ENCODE data around the gene SEZ6L2.

- TF ChIP-seq EZH2 (IDR thresholded peaks at IDR 0.05; ENCODE audit: insufficient read depth, low read length), result no peak
- no peak for TF ChIP-seq CTCF (IDR thresholded peaks at IDR 0.05; ENCODE audit: insufficient read depth, low read depth, low read length)
These were observed 26.0 kb downstream of the SEZ6L2 start for GRCh38 chr16:29873319-29873718.
